H1 (cell line): Measurements from ENCODE around the gene ZNF524. TPM values are rescaled to one million over a fixed set of nuclear protein-coding genes. Genes with fewer than 3 reads are reported as not detected.

ENCODE experiments used
- CTCF ChIA-PET: fragments of 300-600 bp; sonication (Branson Sonifier 250); formaldehyde crosslinking; loops from one replicate; lab custom pipeline; 2021; ENCODE audit not compliant: partially characterized antibody; lab: Charles Lee
- POLR2A ChIA-PET: fragments of 300-600 bp; sonication (Branson Sonifier 250); formaldehyde crosslinking; loops from one replicate; lab custom pipeline; 2021; ENCODE audit warnings: inconsistent platforms; ENCODE audit not compliant: partially characterized antibody; lab: Charles Lee
- DNase-seq, 2 experiments: peaks; one replicate each; pipeline versions ENCODE4 v3.0.0 to v3.0.0-alpha.2; 2010 to 2022; ENCODE audit warnings: low spot score in 2 of 2, low read depth in 1 of 2, mixed read lengths in 1 of 2
- FAIRE-seq: peaks from 2 replicates; lab custom pipeline; 2011; peaks lifted over from hg19 to GRCh38; lab: Jason Lieb, UNC
- H2AFZ ChIP-seq: 2 replicates; pipeline ENCODE4 v1.8.1; 2012; ENCODE audit warnings: low read length, inconsistent platforms
- H2AK5ac ChIP-seq: 2 replicates; pipeline ENCODE4 v1.6.1; 2013; ENCODE audit warnings: low read depth, low read length
- H2BK120ac ChIP-seq: replicated peaks from 2 replicates; pipeline ENCODE3; 2013; ENCODE audit warnings: low read depth, low read length, inconsistent platforms
- H2BK12ac ChIP-seq: 2 replicates; pipeline ENCODE4 v1.6.1; 2013; ENCODE audit warnings: low read depth, low read length
- H2BK15ac ChIP-seq: 2 replicates; pipeline ENCODE4 v1.6.1; 2013; ENCODE audit warnings: low read length
- H2BK20ac ChIP-seq: 2 replicates; pipeline ENCODE4 v1.6.1; 2013; ENCODE audit warnings: low read length
- H2BK5ac ChIP-seq: 2 replicates; pipeline ENCODE4 v1.6.1; 2013; ENCODE audit warnings: low read depth, low read length
- H3K14ac ChIP-seq: 2 replicates; pipeline ENCODE4 v1.6.1; 2013; ENCODE audit warnings: inconsistent platforms; ENCODE audit not compliant: insufficient read length
- H3K18ac ChIP-seq: 2 replicates; pipeline ENCODE4 v1.6.1; 2013; ENCODE audit warnings: low read length; ENCODE audit errors: extremely low read depth
- H3K23ac ChIP-seq: 2 replicates; pipeline ENCODE4 v1.6.1; 2013; ENCODE audit warnings: inconsistent platforms; ENCODE audit not compliant: insufficient read length
- H3K23me2 ChIP-seq: 2 replicates; pipeline ENCODE4 v1.6.1; 2013; ENCODE audit warnings: low read depth, low read length
- H3K27ac ChIP-seq: 2 replicates; pipeline ENCODE4 v1.6.1; 2011; ENCODE audit warnings: low read depth, low read length, inconsistent platforms
- H3K27me3 ChIP-seq, 4 experiments: replicated peaks in 1 of 4; 1 replicate in 1 of 4; 2 replicates in 3 of 4; pipeline versions ENCODE4 v1.6.1 to v1.8.1; 2011 to 2013; ENCODE audit warnings: low read length in 3 of 4, mild to moderate bottlenecking in 3 of 4, inconsistent platforms in 2 of 4, mixed read lengths in 2 of 4, moderate library complexity in 1 of 4; ENCODE audit not compliant: control insufficient read depth in 3 of 4, insufficient read depth in 3 of 4; ENCODE audit errors: extremely low read depth in 1 of 4
- H3K36me3 ChIP-seq, 4 experiments: 2 replicates each; pipeline versions ENCODE4 v1.6.1 to v1.8.1; 2011 to 2013; ENCODE audit warnings: mild to moderate bottlenecking in 4 of 4, low read length in 3 of 4, moderate library complexity in 2 of 4, control low read depth in 1 of 4, inconsistent platforms in 1 of 4; ENCODE audit not compliant: insufficient read depth in 4 of 4, control insufficient read depth in 2 of 4
- H3K4ac ChIP-seq: replicated peaks from 2 replicates; pipeline ENCODE3; 2013; ENCODE audit warnings: low read length, low read depth, mixed read lengths, inconsistent platforms; ENCODE audit not compliant: insufficient read length
- H3K4me1 ChIP-seq, 4 experiments: replicated peaks in 1 of 4; 1 replicate in 1 of 4; 2 replicates in 3 of 4; pipeline versions ENCODE4 v1.6.1 to v1.8.1; 2011 to 2013; ENCODE audit warnings: low read length in 3 of 4, inconsistent platforms in 2 of 4, mixed read lengths in 1 of 4; ENCODE audit not compliant: insufficient read depth in 4 of 4, control insufficient read depth in 3 of 4
- H3K4me2 ChIP-seq, 2 experiments: 2 replicates each; pipeline versions ENCODE4 v1.6.1 to v1.8.1; 2011 to 2013; ENCODE audit warnings: low read depth in 2 of 2, low read length in 2 of 2, control low read depth in 1 of 2, inconsistent platforms in 1 of 2, mild to moderate bottlenecking in 1 of 2; ENCODE audit not compliant: insufficient read depth in 1 of 2
- H3K4me3 ChIP-seq, 4 experiments: fragments of 200-600, 300-600 bp in 1 of 4; sonication (generic), shearing (Covaris generic), sonication (Bioruptor Twin) in 1 of 4; 2 replicates each; pipeline versions ENCODE4 v1.5.1 to v1.8.1; 2011 to 2016; ENCODE audit warnings: low read length in 4 of 4, low read depth in 3 of 4, control low read depth in 2 of 4, inconsistent platforms in 2 of 4, mild to moderate bottlenecking in 2 of 4, mixed read lengths in 1 of 4, moderate library complexity in 1 of 4; ENCODE audit not compliant: insufficient read depth in 2 of 4; ENCODE audit errors: extremely low read depth in 1 of 4
- H3K56ac ChIP-seq: replicated peaks from 2 replicates; pipeline ENCODE3; 2013; ENCODE audit warnings: low read depth, mild to moderate bottlenecking, mixed read lengths, low read length, inconsistent platforms; ENCODE audit not compliant: insufficient read length
- H3K79me1 ChIP-seq: 2 replicates; pipeline ENCODE4 v1.6.1; 2013; ENCODE audit warnings: low read depth, low read length, control low read depth
- H3K79me2 ChIP-seq, 2 experiments: 2 replicates each; pipeline versions ENCODE4 v1.6.1 to v1.8.1; 2012 to 2013; ENCODE audit warnings: low read length in 2 of 2, mild to moderate bottlenecking in 2 of 2, inconsistent platforms in 1 of 2; ENCODE audit not compliant: insufficient read depth in 2 of 2, control insufficient read depth in 1 of 2
- H3K9ac ChIP-seq, 4 experiments: replicated peaks in 1 of 4; 1 replicate in 1 of 4; 2 replicates in 3 of 4; pipeline versions ENCODE4 v1.6.1 to v1.8.1; 2011 to 2013; ENCODE audit warnings: low read depth in 3 of 4, low read length in 3 of 4, control low read depth in 2 of 4, mild to moderate bottlenecking in 2 of 4, moderate library complexity in 2 of 4, inconsistent platforms in 1 of 4; ENCODE audit errors: extremely low read depth in 1 of 4
- H3K9me3 ChIP-seq, 2 experiments: 2 replicates each; pipeline versions ENCODE4 v1.6.1 to v1.8.1; 2012 to 2013; ENCODE audit warnings: mild to moderate bottlenecking in 2 of 2, moderate library complexity in 2 of 2, control low read depth in 1 of 2, inconsistent platforms in 1 of 2, low read depth in 1 of 2, low read length in 1 of 2, mixed read lengths in 1 of 2; ENCODE audit not compliant: insufficient read depth in 2 of 2
- H4K20me1 ChIP-seq, 2 experiments: replicated peaks in 1 of 2; 2 replicates each; pipeline versions ENCODE3 to v1.8.1; 2011 to 2013; ENCODE audit warnings: inconsistent platforms in 2 of 2, low read length in 2 of 2, mild to moderate bottlenecking in 1 of 2; ENCODE audit not compliant: insufficient read depth in 2 of 2, control insufficient read depth in 1 of 2
- H4K5ac ChIP-seq: 2 replicates; pipeline ENCODE4 v1.6.1; 2013; ENCODE audit warnings: low read length, low read depth, mixed read lengths, inconsistent platforms; ENCODE audit not compliant: insufficient read length
- H4K8ac ChIP-seq: 2 replicates; pipeline ENCODE4 v1.8.0; 2013; ENCODE audit warnings: mild to moderate bottlenecking, moderate library complexity, low read length, inconsistent platforms; ENCODE audit not compliant: insufficient read depth; ENCODE audit errors: extremely low read depth
- H4K91ac ChIP-seq: replicated peaks from 2 replicates; pipeline ENCODE3; 2013; ENCODE audit warnings: low read length, mixed read lengths, inconsistent platforms; ENCODE audit not compliant: insufficient read length
- CBX5 ChIP-seq: fragments of 300-800, 300-1000 bp; sonication (generic); IDR thresholded peaks from 2 replicates; pipeline ENCODE4 v1.7.1; 2016; ENCODE audit warnings: antibody characterized with exemption, low read length, low read depth
- CREB1 ChIP-seq: IDR thresholded peaks from 2 replicates; pipeline ENCODE4 v1.6.1; 2012; ENCODE audit warnings: inconsistent platforms
- WGBS, 2 experiments: shearing (Covaris generic) in 1 of 2; methylation state at CpG; one replicate each; pipeline versions ENCODE4 v1.1.6 to v1.1.7; 2013 to 2015; ENCODE audit warnings: low lambda C conversion rate in 2 of 2, mixed read lengths in 2 of 2, inconsistent platforms in 1 of 2, low coverage in 1 of 2, missing lambda C conversion rate in 1 of 2; ENCODE audit not compliant: insufficient replicate concordance in 2 of 2, insufficient coverage in 1 of 2, insufficient read length in 1 of 2; ENCODE audit errors: extremely low coverage in 1 of 2, missing lambda C conversion rate in 1 of 2; 5-methylcytosine and 5-hydroxymethylcytosine counted together
- polyA plus RNA-seq, 7 experiments: library from polyadenylated mRNA; depleted of rRNA in 3 of 7; stranded (reverse) in 5 of 7; unstranded in 2 of 7; fragments of >200 nt in 5 of 7; fragments of 200-250 nt in 2 of 7; gene quantifications; 1 replicate in 5 of 7; 2 replicates in 1 of 7; 4 replicates in 1 of 7; pipeline versions ENCODE4 v1.2.1 to v1.2.3, GENCODE V29; 2011 to 2013; ENCODE audit warnings: missing spikeins in 2 of 7, mixed read lengths in 2 of 7
- total RNA-seq: library from RNA; stranded (reverse); fragmentation: NEBNext Ultra II Directional; extraction: Animal tissue kit (Norgen Biotek cat#: 25700); gene quantifications from 2 replicates; pipeline ENCODE4 v1.2.1, GENCODE V29; 2021

Gene ZNF524
- total and polyA plus RNA-seq, 2 of the 8 experiments (the other 6 are each of a cell fraction or from before 2014, with no cell fraction given): 4.4 to 4.7 TPM

GRCh38 chr19:55581823-55582223, 18.3 kb upstream of the ZNF524 start:
- Histone ChIP-seq H2BK12ac (no peak overlapping the region), H3K4me2 (no peak overlapping the region; a peak in 1 of 4 replicates), H2BK20ac (no peak overlapping the region), H3K23ac (no peak overlapping the region), H3K79me1 (peaks cover 8% of the 10 kb centered on the region; the same call in 1 of the 2 replicates), H3K79me2 (peaks cover 5 to 6% of the 10 kb centered on the region in 2 experiments; a peak in 3 of 4 replicates), H3K27me3 (no peaks in the 10 kb centered on the region; a peak in 1 of 7 replicates), H3K4me3 (no peak overlapping the region), H3K14ac (no peak overlapping the region), H3K27ac (no peak overlapping the region), H4K8ac (no peak overlapping the region), H3K4me1 (peaks cover 0 to 2% (median under 1%) of the 10 kb centered on the region in 4 experiments; a peak in 4 of 7 replicates), H3K36me3 (peaks cover 5 to 23% (median 7%) of the 10 kb centered on the region in 4 experiments; a peak in 7 of 8 replicates), H3K9me3 (no peaks in the 10 kb centered on the region), H4K20me1 (peaks cover 0 to 4% of the 10 kb centered on the region in 2 experiments), H3K18ac (no peak overlapping the region), H3K56ac (no peak overlapping the region), H4K91ac (no peak overlapping the region), H2AK5ac (no peak overlapping the region), H2BK5ac (no peak overlapping the region), H3K23me2 (peaks cover 13% of the 10 kb centered on the region; the same call in 1 of the 2 replicates), H3K4ac (no peak overlapping the region), H2BK120ac (no peak overlapping the region), H4K5ac (no peak overlapping the region), H3K9ac (no peak overlapping the region), H2BK15ac (no peak overlapping the region), H2AFZ (no peak overlapping the region)
- 74% methylated on average over 6 of the region's 6 CpGs; no CpG with 5 or more reads in 1 of the 2 experiments for WGBS, 2 experiments
- ChIA-PET CTCF (interaction anchor here (0.5 to 1.4 kb wide), 7 partner anchors 16 to 666 kb away, joined by 3 read pairs; partner anchors contain the start of gene FIZ1), POLR2A (interaction anchor here (0.7 to 2.7 kb wide), 13 partner anchors 8 to 175 kb away, joined by 3 to 27 read pairs (median 3); partner anchors contain the start of genes FIZ1, UBE2S and ZNF865)
- no peak for FAIRE-seq
- no peak for DNase-seq
- TF ChIP-seq CREB1: no peak
- TF ChIP-seq CBX5: no peak
